ENCODE results near the gene HOGA1. TPM values are rescaled to one million over a fixed set of nuclear protein-coding genes. Genes with fewer than 3 reads are reported as not detected.

Gene HOGA1
- total RNA-seq (under 1 TPM in 1 of 4 donors, not detected in 3; 0.71 TPM), polyA plus RNA-seq (1 to 10 TPM in 1 of 3 donors, under 1 TPM in 1, not detected in 1; 0.26 to 1.2 TPM)

DNA sequence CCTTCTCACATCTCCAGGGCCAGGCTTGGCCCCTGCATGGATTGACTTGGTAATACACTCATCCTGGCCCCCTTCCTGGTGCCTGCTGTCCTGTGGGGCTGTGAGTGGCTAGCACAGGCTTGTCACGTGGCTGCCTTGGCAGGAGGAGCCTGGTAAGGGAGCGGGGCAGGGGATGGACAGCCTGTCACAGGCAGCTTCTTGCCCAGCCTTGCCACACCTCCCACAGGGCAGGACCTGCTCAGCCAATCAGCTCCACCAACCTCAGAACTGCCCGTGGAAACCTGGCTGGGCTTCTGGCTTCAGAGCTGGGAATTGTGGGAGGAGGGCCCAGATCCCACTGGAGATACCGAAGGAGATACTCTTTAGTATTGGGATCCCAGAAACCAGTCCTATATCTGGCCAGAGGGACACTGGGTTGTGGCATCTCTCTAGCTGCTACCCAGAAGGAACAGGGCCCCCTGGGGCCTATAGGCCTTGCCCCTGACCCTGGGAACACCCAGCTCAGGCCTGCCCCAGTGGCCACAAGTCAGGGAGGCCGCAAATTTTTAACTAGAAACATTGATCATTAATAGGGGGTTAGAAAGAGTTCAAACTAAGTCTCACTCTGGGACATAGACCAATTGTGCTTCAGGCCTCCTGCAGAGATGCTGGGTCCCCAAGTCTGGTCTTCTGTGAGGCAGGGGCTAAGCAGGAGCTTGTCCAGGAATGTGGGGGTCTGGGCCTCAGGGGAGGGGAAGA is at the start of gene HOGA1:
HOGA1 (plus strand) TSS at position 330 of the 738 bp plus-strand sequence; CDS start at position 645, 315 bp downstream.
- WGBS, 2 donors = 50 to 63% methylated on average over 5 of the region's 5 CpGs
- DNase-seq = no peak
- Histone ChIP-seq H3K4me3 (no peak within 1 kb of the TSS), H3K27ac (peak within 1 kb of the TSS in 1 of 4 donors; percentile 32), H3K4me1 (no peaks in the 10 kb centered on the region), H3K36me3 (no peaks in the 10 kb centered on the region), H3K27me3 (no peaks in the 10 kb centered on the region), H3K9me3 (no peaks in the 10 kb centered on the region)
- TF ChIP-seq EP300 (IDR thresholded peaks at IDR 0.05) (no peak), POLR2AphosphoS5 (IDR thresholded peaks at IDR 0.05) (no peak), POLR2A (IDR thresholded peaks at IDR 0.05) (no peak)
- TF ChIP-seq, protein P1, sequence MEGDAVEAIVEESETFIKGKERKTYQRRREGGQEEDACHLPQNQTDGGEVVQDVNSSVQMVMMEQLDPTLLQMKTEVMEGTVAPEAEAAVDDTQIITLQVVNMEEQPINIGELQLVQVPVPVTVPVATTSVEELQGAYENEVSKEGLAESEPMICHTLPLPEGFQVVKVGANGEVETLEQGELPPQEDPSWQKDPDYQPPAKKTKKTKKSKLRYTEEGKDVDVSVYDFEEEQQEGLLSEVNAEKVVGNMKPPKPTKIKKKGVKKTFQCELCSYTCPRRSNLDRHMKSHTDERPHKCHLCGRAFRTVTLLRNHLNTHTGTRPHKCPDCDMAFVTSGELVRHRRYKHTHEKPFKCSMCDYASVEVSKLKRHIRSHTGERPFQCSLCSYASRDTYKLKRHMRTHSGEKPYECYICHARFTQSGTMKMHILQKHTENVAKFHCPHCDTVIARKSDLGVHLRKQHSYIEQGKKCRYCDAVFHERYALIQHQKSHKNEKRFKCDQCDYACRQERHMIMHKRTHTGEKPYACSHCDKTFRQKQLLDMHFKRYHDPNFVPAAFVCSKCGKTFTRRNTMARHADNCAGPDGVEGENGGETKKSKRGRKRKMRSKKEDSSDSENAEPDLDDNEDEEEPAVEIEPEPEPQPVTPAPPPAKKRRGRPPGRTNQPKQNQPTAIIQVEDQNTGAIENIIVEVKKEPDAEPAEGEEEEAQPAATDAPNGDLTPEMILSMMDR (IDR thresholded peaks at IDR 0.05) = no peak
- intact Hi-C loops (cut with DNase I) = no loop called here

DNA sequence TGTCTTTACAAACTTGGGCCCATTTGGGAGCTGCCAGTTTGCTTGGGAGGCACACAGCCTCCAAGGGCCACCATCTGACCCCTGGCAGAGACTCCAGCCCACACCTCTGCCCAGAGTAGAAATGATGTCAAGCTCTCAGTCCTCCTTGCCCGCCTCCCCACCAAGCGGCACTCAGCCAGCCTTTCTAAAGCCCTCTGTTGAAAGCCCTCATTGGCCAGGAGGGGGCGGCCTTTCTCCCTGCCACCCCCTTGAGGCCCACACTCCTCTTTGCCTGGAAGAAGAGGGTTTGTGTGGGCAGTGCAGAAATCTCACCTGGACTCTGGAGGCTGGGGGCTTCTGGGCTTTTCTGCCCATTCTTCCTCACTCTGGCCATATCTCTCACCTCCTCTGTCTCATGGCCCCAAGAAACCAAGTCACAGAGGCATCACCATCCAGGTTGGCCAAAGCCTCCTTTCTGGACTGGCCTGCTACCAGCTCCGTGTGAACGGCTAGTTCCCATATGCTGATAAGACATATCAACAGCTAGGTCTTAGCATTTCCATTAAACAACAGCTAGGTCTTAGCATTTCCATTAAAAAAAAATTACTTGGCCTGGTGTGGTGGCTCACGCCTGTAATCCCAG is 49.3 kb upstream of the HOGA1 start:
- WGBS, 2 donors = 81 to 87% methylated on average over 6 of the region's 6 CpGs
- intact Hi-C loops (cut with DNase I) = no loop called here
- H3K4me1 ChIP-seq = peaks cover 0 to 4% (median 0%) of the 10 kb centered on the region in 4 donors
- H3K27me3 ChIP-seq = no peaks in the 10 kb centered on the region
- H3K36me3 ChIP-seq = no peaks in the 10 kb centered on the region
- no peak for DNase-seq
- no peak for TF ChIP-seq POLR2A (IDR thresholded peaks at IDR 0.05)
- TF ChIP-seq, protein P1 (IDR thresholded peaks at IDR 0.05) = peak in 1 of 4 experiments; percentile 12
- no peak overlapping the region for H3K4me3 ChIP-seq
- no peaks in the 10 kb centered on the region for H3K9me3 ChIP-seq
- no peak overlapping the region for H3K27ac ChIP-seq

GRCh38 chr10:97537186-97537869 is 46.9 kb upstream of the HOGA1 start:
- Histone ChIP-seq H3K36me3 (no peaks in the 10 kb centered on the region), H3K4me1 (peaks cover 0 to 14% (median 13%) of the 10 kb centered on the region in 4 donors), H3K4me3 (no peak overlapping the region), H3K9me3 (no peaks in the 10 kb centered on the region), H3K27ac (no peak overlapping the region), H3K27me3 (no peaks in the 10 kb centered on the region)
- 88 to 91% methylated on average over 5 of the region's 5 CpGs for WGBS, 2 donors
- DNase-seq = no peak
- no peak for TF ChIP-seq POLR2AphosphoS5 (IDR thresholded peaks at IDR 0.05)
- no peak for TF ChIP-seq POLR2A (IDR thresholded peaks at IDR 0.05)
- TF ChIP-seq, protein P1 (IDR thresholded peaks at IDR 0.05) = no peak
- no peak for TF ChIP-seq EP300 (IDR thresholded peaks at IDR 0.05)
- intact Hi-C loops (cut with DNase I) = no loop called here

GRCh38 chr10:97538411-97538810 is 45.8 kb upstream of the HOGA1 start:
- TF ChIP-seq, protein P1 (IDR thresholded peaks at IDR 0.05) = no peak
- TF ChIP-seq POLR2AphosphoS5 (IDR thresholded peaks at IDR 0.05) = no peak
- no peak for TF ChIP-seq POLR2A (IDR thresholded peaks at IDR 0.05)
- no peak for TF ChIP-seq EP300 (IDR thresholded peaks at IDR 0.05)
- Histone ChIP-seq H3K27me3 (no peaks in the 10 kb centered on the region), H3K27ac (peak overlapping the region in 1 of 4 donors; percentile 5), H3K4me3 (no peak overlapping the region), H3K9me3 (no peaks in the 10 kb centered on the region), H3K4me1 (peaks cover 0 to 25% (median 24%) of the 10 kb centered on the region in 4 donors), H3K36me3 (no peaks in the 10 kb centered on the region)
- no peak for DNase-seq
- intact Hi-C loops (cut with DNase I) = no loop called here
- 82 to 89% methylated on average over 4 of the region's 4 CpGs for WGBS, 2 donors

Measured in sigmoid colon (tissue), 7 donors.